ENCODE measurements around the gene RHOB. TPM values are rescaled to one million over a fixed set of nuclear protein-coding genes. Genes with fewer than 3 reads are reported as not detected.

Gene RHOB
- total and polyA plus RNA-seq, 2 of the 13 experiments (the other 11 are each of a cell fraction or from before 2014, with no cell fraction given) = 192 to 268 TPM

DNA sequence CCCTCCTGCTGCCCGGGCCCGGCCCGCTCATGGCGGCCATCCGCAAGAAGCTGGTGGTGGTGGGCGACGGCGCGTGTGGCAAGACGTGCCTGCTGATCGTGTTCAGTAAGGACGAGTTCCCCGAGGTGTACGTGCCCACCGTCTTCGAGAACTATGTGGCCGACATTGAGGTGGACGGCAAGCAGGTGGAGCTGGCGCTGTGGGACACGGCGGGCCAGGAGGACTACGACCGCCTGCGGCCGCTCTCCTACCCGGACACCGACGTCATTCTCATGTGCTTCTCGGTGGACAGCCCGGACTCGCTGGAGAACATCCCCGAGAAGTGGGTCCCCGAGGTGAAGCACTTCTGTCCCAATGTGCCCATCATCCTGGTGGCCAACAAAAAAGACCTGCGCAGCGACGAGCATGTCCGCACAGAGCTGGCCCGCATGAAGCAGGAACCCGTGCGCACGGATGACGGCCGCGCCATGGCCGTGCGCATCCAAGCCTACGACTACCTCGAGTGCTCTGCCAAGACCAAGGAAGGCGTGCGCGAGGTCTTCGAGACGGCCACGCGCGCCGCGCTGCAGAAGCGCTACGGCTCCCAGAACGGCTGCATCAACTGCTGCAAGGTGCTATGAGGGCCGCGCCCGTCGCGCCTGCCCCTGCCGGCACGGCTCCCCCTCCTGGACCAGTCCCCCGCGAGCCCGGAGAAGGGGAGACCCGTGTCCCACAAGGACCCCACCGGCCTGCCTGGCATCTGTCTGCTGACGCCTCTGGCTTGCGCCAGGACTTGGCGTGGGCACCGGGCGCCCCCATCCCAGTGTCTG, 767 bp downstream of the RHOB start (continued):
- TF ChIP-seq ZNF180 (CRISPR knock-in tag; IDR thresholded peaks at IDR 0.05; ENCODE audit: borderline replicate concordance, low read depth) = peak; percentile 59; the same call in 1 of the 2 replicates
- TF ChIP-seq NCOA2 (CRISPR knock-in tag; IDR thresholded peaks at IDR 0.05) = peak; percentile 25; the same call in 1 of the 2 replicates
- peak; percentile 55; the same call in 1 of the 2 replicates for TF ChIP-seq ZFP90 (CRISPR knock-in tag; IDR thresholded peaks at IDR 0.05; ENCODE audit: borderline replicate concordance)
- TF ChIP-seq ZNF33B (CRISPR knock-in tag; IDR thresholded peaks at IDR 0.05) = no peak
- TF ChIP-seq ZSCAN29 (CRISPR knock-in tag; conservative IDR thresholded peaks at IDR 0.05) = 0 out of 2 replicates have a peak, but pooled peaks have one; percentile 51
- peak; percentile 57; the same call in 1 of the 2 replicates for TF ChIP-seq KDM2A (CRISPR knock-in tag; IDR thresholded peaks at IDR 0.05; ENCODE audit: borderline replicate concordance, low read depth)
- peak; percentile 94 for TF ChIP-seq ZNF678 (CRISPR knock-in tag; IDR thresholded peaks at IDR 0.05)
- no peak for TF ChIP-seq LCORL (IDR thresholded peaks at IDR 0.05)
- no peak for TF ChIP-seq LCORL (CRISPR knock-in tag; IDR thresholded peaks at IDR 0.05)
- TF ChIP-seq, protein P1, sequence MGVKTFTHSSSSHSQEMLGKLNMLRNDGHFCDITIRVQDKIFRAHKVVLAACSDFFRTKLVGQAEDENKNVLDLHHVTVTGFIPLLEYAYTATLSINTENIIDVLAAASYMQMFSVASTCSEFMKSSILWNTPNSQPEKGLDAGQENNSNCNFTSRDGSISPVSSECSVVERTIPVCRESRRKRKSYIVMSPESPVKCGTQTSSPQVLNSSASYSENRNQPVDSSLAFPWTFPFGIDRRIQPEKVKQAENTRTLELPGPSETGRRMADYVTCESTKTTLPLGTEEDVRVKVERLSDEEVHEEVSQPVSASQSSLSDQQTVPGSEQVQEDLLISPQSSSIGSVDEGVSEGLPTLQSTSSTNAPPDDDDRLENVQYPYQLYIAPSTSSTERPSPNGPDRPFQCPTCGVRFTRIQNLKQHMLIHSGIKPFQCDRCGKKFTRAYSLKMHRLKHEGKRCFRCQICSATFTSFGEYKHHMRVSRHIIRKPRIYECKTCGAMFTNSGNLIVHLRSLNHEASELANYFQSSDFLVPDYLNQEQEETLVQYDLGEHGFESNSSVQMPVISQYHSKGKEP (CRISPR knock-in tag; IDR thresholded peaks at IDR 0.05) = 0 out of 2 replicates have a peak, but pooled peaks have one; percentile 60
- TF ChIP-seq ZNF34 (CRISPR knock-in tag; IDR thresholded peaks at IDR 0.05; ENCODE audit: borderline replicate concordance) = peak; percentile 88; the same call in 1 of the 2 replicates
- TF ChIP-seq ASH2L (IDR thresholded peaks at IDR 0.05; ENCODE audit: insufficient read length, low read depth, low read length) = peak; percentile 92
- TF ChIP-seq, protein P2, sequence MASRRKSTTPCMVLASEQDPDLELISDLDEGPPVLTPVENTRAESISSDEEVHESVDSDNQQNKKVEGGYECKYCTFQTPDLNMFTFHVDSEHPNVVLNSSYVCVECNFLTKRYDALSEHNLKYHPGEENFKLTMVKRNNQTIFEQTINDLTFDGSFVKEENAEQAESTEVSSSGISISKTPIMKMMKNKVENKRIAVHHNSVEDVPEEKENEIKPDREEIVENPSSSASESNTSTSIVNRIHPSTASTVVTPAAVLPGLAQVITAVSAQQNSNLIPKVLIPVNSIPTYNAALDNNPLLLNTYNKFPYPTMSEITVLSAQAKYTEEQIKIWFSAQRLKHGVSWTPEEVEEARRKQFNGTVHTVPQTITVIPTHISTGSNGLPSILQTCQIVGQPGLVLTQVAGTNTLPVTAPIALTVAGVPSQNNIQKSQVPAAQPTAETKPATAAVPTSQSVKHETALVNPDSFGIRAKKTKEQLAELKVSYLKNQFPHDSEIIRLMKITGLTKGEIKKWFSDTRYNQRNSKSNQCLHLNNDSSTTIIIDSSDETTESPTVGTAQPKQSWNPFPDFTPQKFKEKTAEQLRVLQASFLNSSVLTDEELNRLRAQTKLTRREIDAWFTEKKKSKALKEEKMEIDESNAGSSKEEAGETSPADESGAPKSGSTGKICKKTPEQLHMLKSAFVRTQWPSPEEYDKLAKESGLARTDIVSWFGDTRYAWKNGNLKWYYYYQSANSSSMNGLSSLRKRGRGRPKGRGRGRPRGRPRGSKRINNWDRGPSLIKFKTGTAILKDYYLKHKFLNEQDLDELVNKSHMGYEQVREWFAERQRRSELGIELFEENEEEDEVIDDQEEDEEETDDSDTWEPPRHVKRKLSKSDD (CRISPR knock-in tag; IDR thresholded peaks at IDR 0.05; ENCODE audit: low read depth) = peak; percentile 17
- no peak; the same call in 1 of the 2 replicates for TF ChIP-seq ZNF441 (CRISPR knock-in tag; IDR thresholded peaks at IDR 0.05; ENCODE audit: borderline replicate concordance)
- TF ChIP-seq MEF2D (CRISPR knock-in tag; IDR thresholded peaks at IDR 0.05) = peak; percentile 58
- TF ChIP-seq TBL1XR1 (IDR thresholded peaks at IDR 0.05; ENCODE audit: borderline replicate concordance, low read length, partially characterized antibody) = peak; percentile 18
- peak; percentile 52; the same call in 1 of the 2 replicates for TF ChIP-seq ZNF292 (CRISPR knock-in tag; IDR thresholded peaks at IDR 0.05; ENCODE audit: borderline replicate concordance, low read depth)
- TF ChIP-seq RBAK (CRISPR knock-in tag; IDR thresholded peaks at IDR 0.05) = peak; percentile 19; the same call in 1 of the 2 replicates
- TF ChIP-seq PAWR (CRISPR knock-in tag; IDR thresholded peaks at IDR 0.05; ENCODE audit: borderline replicate concordance) = 0 out of 2 replicates have a peak, but pooled peaks have one; percentile 85
- TF ChIP-seq ETV5 (CRISPR knock-in tag; IDR thresholded peaks at IDR 0.05; ENCODE audit: borderline replicate concordance) = 0 out of 2 replicates have a peak, but pooled peaks have one; percentile 2
- peak; percentile 90 for TF ChIP-seq SRSF1 (optimal IDR thresholded peaks at IDR 0.05; ENCODE audit: low read depth, low read length)
- TF ChIP-seq, protein P3, sequence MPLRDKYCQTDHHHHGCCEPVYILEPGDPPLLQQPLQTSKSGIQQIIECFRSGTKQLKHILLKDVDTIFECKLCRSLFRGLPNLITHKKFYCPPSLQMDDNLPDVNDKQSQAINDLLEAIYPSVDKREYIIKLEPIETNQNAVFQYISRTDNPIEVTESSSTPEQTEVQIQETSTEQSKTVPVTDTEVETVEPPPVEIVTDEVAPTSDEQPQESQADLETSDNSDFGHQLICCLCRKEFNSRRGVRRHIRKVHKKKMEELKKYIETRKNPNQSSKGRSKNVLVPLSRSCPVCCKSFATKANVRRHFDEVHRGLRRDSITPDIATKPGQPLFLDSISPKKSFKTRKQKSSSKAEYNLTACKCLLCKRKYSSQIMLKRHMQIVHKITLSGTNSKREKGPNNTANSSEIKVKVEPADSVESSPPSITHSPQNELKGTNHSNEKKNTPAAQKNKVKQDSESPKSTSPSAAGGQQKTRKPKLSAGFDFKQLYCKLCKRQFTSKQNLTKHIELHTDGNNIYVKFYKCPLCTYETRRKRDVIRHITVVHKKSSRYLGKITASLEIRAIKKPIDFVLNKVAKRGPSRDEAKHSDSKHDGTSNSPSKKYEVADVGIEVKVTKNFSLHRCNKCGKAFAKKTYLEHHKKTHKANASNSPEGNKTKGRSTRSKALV (CRISPR knock-in tag; IDR thresholded peaks at IDR 0.05) = peak; percentile 84
- peak; percentile 56 for TF ChIP-seq ZNF761 (CRISPR knock-in tag; conservative IDR thresholded peaks at IDR 0.05)
